GM21619 (cell line): Measurements from ENCODE around the gene APOLD1.
A peak's percentile ranks its signal among the peaks of the same experiment; 100 is the strongest.
"Not testable (repeated sequence)": the region's sequence is repeated elsewhere in the genome, so short reads cannot be mapped to it uniquely, and the experiment has no call there.

ENCODE experiments used
- ATAC-seq: cut with Tn5 transposase; IDR thresholded peaks from one replicate; pipeline ENCODE4 v1.9.1; 2021; ENCODE audit not compliant: unreplicated experiment

The APOLD1 gene

GRCh38 chr12:12784911-12785814, at the start of gene APOLD1:
APOLD1 (plus strand) TSS chr12:12785659; CDS start chr12:12785692, 33 bp downstream.
- ATAC-seq: no peak

GRCh38 chr12:12736759-12737676, 48.4 kb upstream of the APOLD1 start:
- peak; percentile 65 for ATAC-seq

- not testable (repeated sequence) for ATAC-seq
These were observed 47.3 kb upstream of the APOLD1 start for GRCh38 chr12:12738152-12738551.

GRCh38 chr12:12741660-12742059, 43.8 kb upstream of the APOLD1 start:
- ATAC-seq: no peak

GRCh38 chr12:12744546-12745305, 40.7 kb upstream of the APOLD1 start:
- ATAC-seq: no peak

GRCh38 chr12:12745576-12746211, 39.8 kb upstream of the APOLD1 start:
- ATAC-seq: no peak

- no peak for ATAC-seq
These were observed 38.2 kb upstream of the APOLD1 start for GRCh38 chr12:12747278-12747677.

- no peak for ATAC-seq
These were observed 37.4 kb upstream of the APOLD1 start for GRCh38 chr12:12748044-12748443.

- ATAC-seq: no peak
These were observed 36.0 kb upstream of the APOLD1 start for GRCh38 chr12:12749433-12749832.

- no peak for ATAC-seq
These were observed 29.5 kb upstream of the APOLD1 start for GRCh38 chr12:12755923-12756322.

GRCh38 chr12:12757121-12757520, 28.3 kb upstream of the APOLD1 start:
- no peak for ATAC-seq

- no peak for ATAC-seq
These were observed 26.1 kb upstream of the APOLD1 start for GRCh38 chr12:12759234-12759915.

GRCh38 chr12:12764824-12765223, 20.6 kb upstream of the APOLD1 start:
- ATAC-seq: no peak

- no peak for ATAC-seq
These were observed 15.2 kb upstream of the APOLD1 start for GRCh38 chr12:12770262-12770661.

GRCh38 chr12:12774791-12775190, 10.7 kb upstream of the APOLD1 start:
- no peak for ATAC-seq

GRCh38 chr12:12776261-12776660, 9.2 kb upstream of the APOLD1 start:
- no peak for ATAC-seq

GRCh38 chr12:12777092-12777491, 8.4 kb upstream of the APOLD1 start:
- no peak for ATAC-seq

- ATAC-seq: no peak
These were observed 6.5 kb upstream of the APOLD1 start for GRCh38 chr12:12779007-12779406.

GRCh38 chr12:12779529-12779928, 5.9 kb upstream of the APOLD1 start:
- no peak for ATAC-seq

GRCh38 chr12:12784116-12784515, 1.3 kb upstream of the APOLD1 start:
- ATAC-seq: no peak
